Measurements from ENCODE around the gene BRPF1. TPM values are rescaled to one million over a fixed set of nuclear protein-coding genes. Genes with fewer than 3 reads are reported as not detected.

The BRPF1 gene
- total and polyA plus RNA-seq, 2 experiments from 2014 or later = 11.1 to 17.3 TPM

- no peak overlapping the region for H3K4me3 ChIP-seq
- no peaks in the 10 kb centered on the region for H3K27me3 ChIP-seq
- peaks cover 49% of the 10 kb centered on the region for H3K36me3 ChIP-seq
- H3K9me3 ChIP-seq (ENCODE audit: low read depth) = no peaks in the 10 kb centered on the region
- H3K4me1 ChIP-seq (ENCODE audit: low read depth) = peaks cover 5% of the 10 kb centered on the region
- peak in 1 of 2 donors; percentile 55 for DNase-seq (ENCODE audit: low read depth in 1 of 2, low spot score in 1 of 2)
- no peak overlapping the region for H3K27ac ChIP-seq
- TF ChIP-seq CTCF (IDR thresholded peaks at IDR 0.05; ENCODE audit: low read depth, low read length) = no peak
Measured at GRCh38 chr3:9747267-9747666, 15.7 kb downstream of the BRPF1 start.

- H3K9me3 ChIP-seq (ENCODE audit: low read depth) = no peaks in the 10 kb centered on the region
- no peak overlapping the region for H3K4me3 ChIP-seq
- peaks cover 5% of the 10 kb centered on the region for H3K4me1 ChIP-seq (ENCODE audit: low read depth)
- TF ChIP-seq CTCF (IDR thresholded peaks at IDR 0.05; ENCODE audit: low read depth, low read length) = no peak
- no peaks in the 10 kb centered on the region for H3K27me3 ChIP-seq
- no peak for DNase-seq (ENCODE audit: low read depth in 1 of 2, low spot score in 1 of 2)
- H3K27ac ChIP-seq = no peak overlapping the region
- H3K36me3 ChIP-seq = peaks cover 42% of the 10 kb centered on the region
Measured at GRCh38 chr3:9748031-9748430, 16.5 kb downstream of the BRPF1 start.

- Histone ChIP-seq H3K4me1 (ENCODE audit: low read depth) (peaks cover 5% of the 10 kb centered on the region), H3K27me3 (no peaks in the 10 kb centered on the region), H3K9me3 (ENCODE audit: low read depth) (no peaks in the 10 kb centered on the region), H3K27ac (peak overlapping the region; percentile 79), H3K4me3 (peak overlapping the region; percentile 44), H3K36me3 (peaks cover 31% of the 10 kb centered on the region)
- DNase-seq (ENCODE audit: low read depth in 1 of 2, low spot score in 1 of 2) = no peak
- TF ChIP-seq CTCF (IDR thresholded peaks at IDR 0.05; ENCODE audit: low read depth, low read length) = no peak
Measured at GRCh38 chr3:9749296-9749644, 17.7 kb downstream of the BRPF1 start.

- TF ChIP-seq CTCF (IDR thresholded peaks at IDR 0.05; ENCODE audit: low read depth, low read length) = no peak
Measured at GRCh38 chr3:9749645-9750555, 18.4 kb downstream of the BRPF1 start, which contains the start of gene OGG1. OGG1 (plus strand) TSS chr3:9749952; CDS start chr3:9750287, 335 bp downstream.

GRCh38 chr3:9750556-9751411 lies 19.2 kb downstream of the BRPF1 start:
- no peak for DNase-seq (ENCODE audit: low read depth in 1 of 2, low spot score in 1 of 2)
- TF ChIP-seq CTCF (IDR thresholded peaks at IDR 0.05; ENCODE audit: low read depth, low read length) = no peak
- H3K27ac ChIP-seq = peak overlapping the region; percentile 18
- no peaks in the 10 kb centered on the region for H3K27me3 ChIP-seq
- no peaks in the 10 kb centered on the region for H3K9me3 ChIP-seq (ENCODE audit: low read depth)
- peaks cover 5% of the 10 kb centered on the region for H3K4me1 ChIP-seq (ENCODE audit: low read depth)
- peak overlapping the region; percentile 44 for H3K4me3 ChIP-seq
- H3K36me3 ChIP-seq = peaks cover 20% of the 10 kb centered on the region

More at GRCh38 chr3:9749645-9750555, 18.4 kb downstream of the BRPF1 start, which contains the start of gene OGG1:
- H3K27me3 ChIP-seq = no peaks in the 10 kb centered on the region
- H3K4me3 ChIP-seq = peak within 1 kb of the TSS; percentile 44
- H3K4me1 ChIP-seq (ENCODE audit: low read depth) = peaks cover 5% of the 10 kb centered on the region
- no peaks in the 10 kb centered on the region for H3K9me3 ChIP-seq (ENCODE audit: low read depth)
- DNase-seq (ENCODE audit: low read depth in 1 of 2, low spot score in 1 of 2) = peak; percentile 98 to 99
- peak within 1 kb of the TSS; percentile 79 for H3K27ac ChIP-seq
- peaks cover 28% of the 10 kb centered on the region for H3K36me3 ChIP-seq
